HG03520 (cell line): ENCODE measurements around the gene SP1.
"Not testable (repeated sequence)": the region's sequence is repeated elsewhere in the genome, so short reads cannot be mapped to it uniquely, and the experiment has no call there.

Experiments
- ATAC-seq: cut with Tn5 transposase; IDR thresholded peaks from one replicate; pipeline ENCODE4 v1.9.1; 2021; ENCODE audit warnings: mild to moderate bottlenecking, moderate library complexity; ENCODE audit not compliant: unreplicated experiment

The SP1 gene

GRCh38 chr12:53358836-53359419, 21.0 kb upstream of the SP1 start:
- ATAC-seq = no peak

DNA sequence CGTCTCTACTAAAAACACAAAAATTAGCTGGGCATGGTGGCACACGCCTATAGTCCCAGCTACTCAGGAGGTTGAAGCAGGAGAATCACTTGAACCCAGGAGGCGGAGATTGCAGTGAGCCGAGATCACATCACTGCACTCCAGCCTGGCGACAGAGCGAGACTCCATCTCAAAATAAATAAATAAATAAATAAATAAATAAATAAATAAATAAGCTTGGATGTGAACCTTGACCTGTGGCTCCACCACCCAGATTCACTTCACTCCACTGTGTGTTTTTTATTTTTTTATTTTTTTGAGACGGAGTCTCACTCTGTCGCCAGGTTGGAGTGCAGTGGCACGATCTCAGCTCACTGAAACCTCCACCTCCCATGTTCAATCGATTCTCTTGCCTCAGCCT, 18.3 kb upstream of the SP1 start:
- not testable (repeated sequence) for ATAC-seq

DNA sequence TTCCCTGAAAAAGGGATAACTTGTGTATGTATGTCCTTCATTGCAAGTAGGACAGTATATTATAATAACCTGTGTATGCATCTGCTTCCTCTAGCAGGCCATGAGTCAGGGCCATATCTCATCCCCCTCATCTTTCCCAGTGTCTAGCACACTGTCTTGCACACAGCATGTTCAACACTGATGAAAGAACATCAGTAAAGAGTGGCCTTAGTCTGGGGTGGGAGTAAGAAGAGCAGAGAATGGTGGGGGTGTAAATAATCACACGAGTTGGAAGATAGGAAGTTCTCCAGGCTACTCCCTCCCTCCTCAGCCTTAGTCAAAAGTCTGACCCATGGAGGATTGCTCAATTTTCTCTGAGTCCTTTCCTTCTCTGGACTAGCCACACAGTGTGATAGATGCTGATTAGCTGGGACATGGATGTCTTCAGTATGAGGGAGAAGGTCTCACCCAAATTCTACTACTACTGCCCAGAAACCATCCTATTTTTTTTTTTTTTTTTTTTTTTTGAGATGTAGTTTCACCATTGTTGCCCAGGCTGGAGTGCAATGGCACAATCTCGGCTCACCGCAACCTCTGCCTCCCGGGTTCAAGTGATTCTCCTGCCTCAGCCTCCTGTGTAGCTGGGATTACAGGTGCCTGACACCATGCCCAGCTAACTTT, 14.6 kb upstream of the SP1 start:
- ATAC-seq = no peak

DNA sequence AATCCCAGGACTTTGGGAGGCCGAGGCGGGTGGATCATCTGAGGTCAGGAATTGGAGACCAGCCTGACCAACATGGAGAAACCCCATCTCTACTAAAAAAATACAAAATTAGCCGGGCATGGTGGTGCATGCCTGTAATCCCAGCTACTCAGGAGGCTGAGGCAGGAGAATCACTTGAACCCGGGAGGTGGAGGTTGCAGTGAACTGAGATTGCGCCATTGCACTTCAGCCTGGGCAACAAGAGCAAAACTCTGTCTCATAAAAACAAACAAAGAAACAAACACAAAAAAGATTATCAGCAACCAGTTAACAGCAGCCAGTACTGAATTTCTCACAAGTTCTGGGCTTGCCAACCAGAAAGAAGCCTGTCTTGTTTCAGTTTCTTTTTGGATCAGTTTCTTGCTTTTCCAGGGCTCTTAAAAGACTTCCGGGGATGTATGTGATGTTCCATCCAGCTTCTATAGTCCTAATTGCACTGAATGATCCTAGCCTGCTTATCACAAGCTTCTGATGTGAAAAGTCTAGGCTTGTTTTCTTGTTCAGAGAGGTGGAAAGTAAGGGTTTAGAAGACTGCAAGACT, 6.3 kb upstream of the SP1 start:
- not testable (repeated sequence) for ATAC-seq

DNA sequence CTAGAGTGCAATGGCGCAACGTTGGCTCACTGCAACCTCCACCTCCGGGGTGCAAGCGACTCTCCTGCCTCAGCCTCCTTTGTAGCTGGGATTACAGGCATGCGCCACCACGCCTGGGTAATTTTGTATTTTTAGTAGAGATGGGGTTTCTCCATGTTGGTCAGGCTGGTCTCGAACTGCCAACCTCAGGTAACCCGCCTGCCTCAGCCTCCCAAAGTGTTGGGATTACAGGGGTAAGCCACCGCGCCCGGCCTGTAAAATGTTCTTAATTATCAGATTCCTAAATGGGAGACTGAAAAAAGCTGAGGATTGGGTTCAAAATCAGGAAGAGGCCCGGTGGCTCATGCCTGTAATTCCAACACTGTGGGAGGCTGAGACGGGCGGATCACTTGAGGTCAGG, 5.7 kb upstream of the SP1 start:
- ATAC-seq = not testable (repeated sequence)

DNA sequence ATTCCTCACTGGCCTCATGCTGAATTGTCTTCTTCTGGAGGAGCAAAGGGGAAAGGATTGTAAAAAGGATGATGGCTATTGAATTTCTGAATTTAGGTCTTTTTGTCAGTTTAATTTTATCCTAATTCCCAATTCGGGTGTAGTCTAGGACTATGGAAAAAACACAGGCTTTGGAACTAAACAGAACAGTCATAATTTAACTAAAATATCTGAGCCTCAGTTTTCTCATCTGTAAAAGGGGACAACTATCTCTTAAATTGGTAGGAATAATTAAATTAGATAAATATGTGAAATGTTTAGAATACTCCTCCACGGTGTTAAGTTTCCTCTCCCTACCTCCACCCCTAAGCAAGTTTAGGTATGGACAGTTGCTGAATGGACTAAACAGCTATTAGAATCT, 3.2 kb upstream of the SP1 start:
- no peak for ATAC-seq

- ATAC-seq = no peak
These were observed 1.8 kb upstream of the SP1 start for GRCh38 chr12:53378222-53378621.

GRCh38 chr12:53378724-53379388, 1.1 kb upstream of the SP1 start:
- no peak for ATAC-seq

- ATAC-seq = peak; percentile 67
These were observed 430 bp upstream of the SP1 start for GRCh38 chr12:53379389-53380103.

DNA sequence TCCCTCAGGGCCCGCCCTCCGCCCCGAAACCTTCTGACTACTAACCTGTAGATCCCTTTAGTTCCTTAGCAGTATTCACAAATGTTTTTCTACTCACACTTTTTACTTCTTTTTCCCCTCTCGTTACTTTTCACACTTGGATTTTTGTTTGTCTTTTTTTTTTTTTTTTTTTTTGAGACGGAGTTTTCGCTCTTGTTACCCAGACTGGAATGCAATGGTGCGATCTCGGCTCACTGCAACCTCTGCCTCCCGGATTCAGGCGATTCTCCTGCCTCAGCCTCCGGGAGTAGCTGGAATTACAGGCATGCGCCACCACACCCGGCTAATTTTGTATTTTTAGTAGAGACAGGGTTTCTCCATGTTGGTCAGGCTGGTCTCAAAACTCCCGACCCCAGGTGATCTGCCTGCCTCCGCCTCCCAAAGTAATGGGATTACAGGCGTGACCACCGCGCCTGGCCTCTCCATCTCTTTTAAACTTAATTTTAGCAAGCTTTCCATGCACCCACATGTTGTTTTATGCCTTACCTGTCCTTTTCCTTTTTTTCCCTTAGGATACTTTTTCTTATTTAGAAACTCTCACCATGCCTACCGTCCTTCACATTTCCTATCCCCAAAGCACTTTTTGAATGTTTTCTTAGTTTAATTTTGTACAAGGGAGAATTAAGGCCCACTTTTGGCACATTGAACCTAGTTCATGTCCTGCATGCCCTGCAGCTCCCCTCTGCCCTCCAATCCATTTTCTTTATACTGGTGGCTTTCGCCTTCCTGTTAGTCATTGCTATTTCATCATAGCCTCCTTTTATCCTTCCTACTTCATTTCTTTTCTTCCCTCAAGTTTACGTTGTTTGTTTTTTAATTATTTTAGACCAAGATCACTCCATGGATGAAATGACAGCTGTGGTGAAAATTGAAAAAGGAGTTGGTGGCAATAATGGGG, 1.1 kb downstream of the SP1 start:
- no peak for ATAC-seq

- ATAC-seq = no peak
These were observed 2.0 kb downstream of the SP1 start for GRCh38 chr12:53381731-53382630.

DNA sequence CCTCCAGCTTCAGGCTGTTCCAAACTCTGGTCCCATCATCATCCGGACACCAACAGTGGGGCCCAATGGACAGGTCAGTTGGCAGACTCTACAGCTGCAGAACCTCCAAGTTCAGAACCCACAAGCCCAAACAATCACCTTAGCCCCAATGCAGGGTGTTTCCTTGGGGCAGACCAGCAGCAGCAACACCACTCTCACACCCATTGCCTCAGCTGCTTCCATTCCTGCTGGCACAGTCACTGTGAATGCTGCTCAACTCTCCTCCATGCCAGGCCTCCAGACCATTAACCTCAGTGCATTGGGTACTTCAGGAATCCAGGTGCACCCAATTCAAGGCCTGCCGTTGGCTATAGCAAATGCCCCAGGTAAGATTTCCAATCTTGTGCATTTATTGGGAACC, 3.3 kb downstream of the SP1 start:
- no peak for ATAC-seq

- not testable (repeated sequence) for ATAC-seq
These were observed 6.4 kb downstream of the SP1 start for GRCh38 chr12:53386381-53386780.

DNA sequence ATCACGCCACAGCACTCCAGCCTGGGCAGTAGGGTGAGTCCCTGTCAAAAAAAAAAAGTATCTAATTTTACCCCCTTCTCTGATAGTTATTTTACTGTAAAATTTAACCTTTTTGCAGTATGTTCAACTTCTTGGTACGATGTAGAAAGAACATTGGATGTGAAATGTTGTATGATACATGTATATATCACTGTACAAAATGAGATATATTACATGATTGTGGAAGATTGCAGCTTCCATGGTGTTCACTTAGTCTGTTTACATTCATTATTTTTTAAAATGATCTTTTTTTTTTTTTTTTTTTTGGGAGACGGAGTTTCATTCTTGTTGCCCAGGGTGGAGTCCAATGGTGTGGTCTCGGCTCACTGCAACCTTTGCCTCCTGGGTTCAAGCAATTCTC, 9.0 kb downstream of the SP1 start:
- ATAC-seq = no peak

- ATAC-seq = no peak
These were observed 9.7 kb downstream of the SP1 start for GRCh38 chr12:53389702-53390101.

- ATAC-seq = no peak
These were observed 11.7 kb downstream of the SP1 start for GRCh38 chr12:53391724-53392123.

DNA sequence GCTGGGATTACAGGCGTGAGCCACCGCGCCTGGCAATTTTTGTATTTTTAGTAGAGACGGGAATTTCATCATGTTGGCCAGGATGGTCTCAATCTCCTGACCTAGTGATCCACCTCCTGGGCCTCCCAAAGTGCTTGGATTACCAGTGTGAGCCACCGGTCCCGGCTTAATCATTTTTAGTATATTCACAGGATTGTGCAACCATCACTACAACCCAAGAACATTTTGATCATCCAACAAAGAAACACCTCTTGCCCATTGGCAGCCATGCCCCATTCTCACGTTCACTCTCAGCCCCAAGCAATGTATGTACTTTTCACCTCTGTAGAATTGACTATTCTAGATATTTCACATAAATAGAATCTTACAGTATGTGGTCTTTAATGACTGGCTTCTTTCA, 19.9 kb downstream of the SP1 start:
- ATAC-seq = no peak

DNA sequence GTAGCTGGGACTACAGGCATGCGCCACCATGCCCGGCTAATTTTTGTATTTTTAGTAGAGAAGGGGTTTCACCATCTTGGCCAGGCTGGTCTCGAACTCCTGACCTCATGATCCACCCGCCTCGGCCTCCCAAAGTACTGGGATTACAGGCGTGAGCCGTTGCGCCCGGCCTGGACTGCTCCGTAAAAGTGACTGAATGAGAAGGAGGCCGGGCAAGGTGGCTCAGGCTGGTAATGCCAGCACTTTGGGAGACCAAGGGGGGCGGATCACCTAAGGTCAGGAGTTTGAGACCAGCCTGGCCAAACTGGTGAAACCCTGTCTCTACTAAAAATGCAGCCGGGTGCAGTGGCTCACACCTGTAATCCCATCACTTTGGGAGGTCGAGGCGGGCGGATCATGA, 22.4 kb downstream of the SP1 start:
- ATAC-seq = not testable (repeated sequence)

- no peak for ATAC-seq
These were observed 22.9 kb downstream of the SP1 start for GRCh38 chr12:53402871-53403270.
